Psoas muscle (tissue), 8 donors: ENCODE measurements around the gene BRD3OS. TPM values are rescaled to one million over a fixed set of nuclear protein-coding genes. Genes with fewer than 3 reads are reported as not detected.

Source experiments
- ATAC-seq, 4 donors: fragments of 200-7000 bp; cut with Tn5 transposase; one replicate each; pipeline ENCODE4 v1.9.1; 2020; ENCODE audit warnings: moderate library complexity in 3 of 4, mild to moderate bottlenecking in 2 of 4
- DNase-seq, 2 donors: peaks; one replicate each; pipeline ENCODE4 v3.0.0-alpha.2; 2020
- H3K27ac ChIP-seq: fragments of 200-600 bp; one replicate; pipeline ENCODE4 v1.8.0; 2022
- H3K27me3 ChIP-seq, 3 donors: fragments of 200-600 bp in 1 of 3; one replicate each; pipeline versions ENCODE4 v1.6.1 to v1.8.0; 2013 to 2022; ENCODE audit warnings: low read length in 2 of 3, mild to moderate bottlenecking in 2 of 3, moderate library complexity in 1 of 3; ENCODE audit not compliant: insufficient read depth in 3 of 3
- H3K36me3 ChIP-seq, 2 donors: fragments of 200-600 bp in 1 of 2; one replicate each; pipeline versions ENCODE4 v1.6.1 to v1.8.0; 2013 to 2022; ENCODE audit warnings: low read depth in 1 of 2, mild to moderate bottlenecking in 1 of 2, moderate library complexity in 1 of 2; ENCODE audit not compliant: insufficient read depth in 1 of 2
- H3K4me1 ChIP-seq: fragments of 200-600 bp; one replicate; pipeline ENCODE4 v1.8.0; 2022
- H3K4me3 ChIP-seq: fragments of 200-600 bp; one replicate; pipeline ENCODE4 v1.8.0; 2022; ENCODE audit warnings: mild to moderate bottlenecking
- H3K9me3 ChIP-seq: fragments of 200-600 bp; one replicate; pipeline ENCODE4 v1.8.0; 2022
- WGBS, 3 donors: extraction: QIAGEN DNeasy Blood & Tissue Kit; methylation state at CpG; one replicate each; pipeline versions ENCODE4 v1.1.6 to v1.1.7; 2013; 5-methylcytosine and 5-hydroxymethylcytosine counted together
- intact Hi-C, 2 donors: fragments of 100-400 bp; cut with DNase I; formaldehyde crosslinking; loops; one replicate each; pipeline versions ENCODE4 v1.11.0 to v1.14.2; 2022
- polyA plus RNA-seq, 3 donors: library from polyadenylated mRNA; stranded (reverse); fragments of 200-250 nt; gene quantifications; one replicate each; pipeline ENCODE4 v1.2.3, GENCODE V29; 2013
- total RNA-seq, 4 donors: library from RNA; stranded (reverse); fragmentation: NEBNext Ultra II Directional in 2 of 4; extraction: Animal tissue kit (Norgen Biotek cat#: 25700) in 2 of 4; gene quantifications; one replicate each; pipeline versions ENCODE4 v1.2.1 to v1.2.4, GENCODE V29; 2021 to 2023
- TF ChIP-seq, protein P1 (sequence below): fragments of 200-600 bp; IDR thresholded peaks from one replicate; pipeline ENCODE4 v1.8.0; 2022; ENCODE audit warnings: antibody characterized with exemption
- donor health status: healthy with polysubstance abuse.
- donor health status: DM: no; HTN: no; CAD: no; lungs with moderate emphysema.
- donor health status: Bipolar disorder and iron deficiency.
- donor health status: healthy.
- donor health status: DM: yes; HTN: yes; CAD: no.
- donor health status: DM: no; HTN: no; CAD: no.
- donor health status: DM: no; HTN: no; CAD: no.
- donor health status: DM: yes; HTN: yes; CAD: no.

BRD3OS gene
- total and polyA plus RNA-seq, 7 donors, result 1.2 to 8.7 (median 4.1) TPM

DNA sequence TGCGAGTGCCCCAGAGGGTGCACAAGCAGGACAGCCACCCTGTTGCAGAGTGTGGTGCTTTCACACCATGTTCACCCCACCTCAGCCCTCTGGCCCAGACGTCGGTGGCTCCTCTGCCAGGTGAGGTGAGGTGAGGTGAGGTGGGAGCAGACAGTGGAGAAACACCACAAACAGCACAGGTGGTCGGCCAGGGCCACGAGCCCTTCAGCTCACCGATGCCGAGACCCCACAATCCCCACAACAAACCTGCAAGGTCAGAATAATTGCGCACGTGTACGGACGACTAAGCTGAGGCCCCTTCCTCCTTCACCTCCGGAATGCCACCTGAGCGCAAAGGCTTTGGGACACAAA is 32.0 kb downstream of the BRD3OS start:
- DNase-seq, result peak in 1 of 2 donors; percentile 44
- peaks cover 0 to 10% of the 10 kb centered on the region in 2 donors for H3K36me3 ChIP-seq
- no peaks in the 10 kb centered on the region for H3K9me3 ChIP-seq
- peak overlapping the region; percentile 72 for H3K27ac ChIP-seq
- H3K4me3 ChIP-seq, result no peak overlapping the region
- 79 to 85% (median 81%) methylated on average over 13 of the region's 13 CpGs for WGBS, 3 donors
- TF ChIP-seq, protein P1, sequence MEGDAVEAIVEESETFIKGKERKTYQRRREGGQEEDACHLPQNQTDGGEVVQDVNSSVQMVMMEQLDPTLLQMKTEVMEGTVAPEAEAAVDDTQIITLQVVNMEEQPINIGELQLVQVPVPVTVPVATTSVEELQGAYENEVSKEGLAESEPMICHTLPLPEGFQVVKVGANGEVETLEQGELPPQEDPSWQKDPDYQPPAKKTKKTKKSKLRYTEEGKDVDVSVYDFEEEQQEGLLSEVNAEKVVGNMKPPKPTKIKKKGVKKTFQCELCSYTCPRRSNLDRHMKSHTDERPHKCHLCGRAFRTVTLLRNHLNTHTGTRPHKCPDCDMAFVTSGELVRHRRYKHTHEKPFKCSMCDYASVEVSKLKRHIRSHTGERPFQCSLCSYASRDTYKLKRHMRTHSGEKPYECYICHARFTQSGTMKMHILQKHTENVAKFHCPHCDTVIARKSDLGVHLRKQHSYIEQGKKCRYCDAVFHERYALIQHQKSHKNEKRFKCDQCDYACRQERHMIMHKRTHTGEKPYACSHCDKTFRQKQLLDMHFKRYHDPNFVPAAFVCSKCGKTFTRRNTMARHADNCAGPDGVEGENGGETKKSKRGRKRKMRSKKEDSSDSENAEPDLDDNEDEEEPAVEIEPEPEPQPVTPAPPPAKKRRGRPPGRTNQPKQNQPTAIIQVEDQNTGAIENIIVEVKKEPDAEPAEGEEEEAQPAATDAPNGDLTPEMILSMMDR, result no peak
- intact Hi-C loops, result no loop called here
- H3K4me1 ChIP-seq, result peaks cover 86% of the 10 kb centered on the region
- no peak for ATAC-seq
- no peaks in the 10 kb centered on the region for H3K27me3 ChIP-seq

DNA sequence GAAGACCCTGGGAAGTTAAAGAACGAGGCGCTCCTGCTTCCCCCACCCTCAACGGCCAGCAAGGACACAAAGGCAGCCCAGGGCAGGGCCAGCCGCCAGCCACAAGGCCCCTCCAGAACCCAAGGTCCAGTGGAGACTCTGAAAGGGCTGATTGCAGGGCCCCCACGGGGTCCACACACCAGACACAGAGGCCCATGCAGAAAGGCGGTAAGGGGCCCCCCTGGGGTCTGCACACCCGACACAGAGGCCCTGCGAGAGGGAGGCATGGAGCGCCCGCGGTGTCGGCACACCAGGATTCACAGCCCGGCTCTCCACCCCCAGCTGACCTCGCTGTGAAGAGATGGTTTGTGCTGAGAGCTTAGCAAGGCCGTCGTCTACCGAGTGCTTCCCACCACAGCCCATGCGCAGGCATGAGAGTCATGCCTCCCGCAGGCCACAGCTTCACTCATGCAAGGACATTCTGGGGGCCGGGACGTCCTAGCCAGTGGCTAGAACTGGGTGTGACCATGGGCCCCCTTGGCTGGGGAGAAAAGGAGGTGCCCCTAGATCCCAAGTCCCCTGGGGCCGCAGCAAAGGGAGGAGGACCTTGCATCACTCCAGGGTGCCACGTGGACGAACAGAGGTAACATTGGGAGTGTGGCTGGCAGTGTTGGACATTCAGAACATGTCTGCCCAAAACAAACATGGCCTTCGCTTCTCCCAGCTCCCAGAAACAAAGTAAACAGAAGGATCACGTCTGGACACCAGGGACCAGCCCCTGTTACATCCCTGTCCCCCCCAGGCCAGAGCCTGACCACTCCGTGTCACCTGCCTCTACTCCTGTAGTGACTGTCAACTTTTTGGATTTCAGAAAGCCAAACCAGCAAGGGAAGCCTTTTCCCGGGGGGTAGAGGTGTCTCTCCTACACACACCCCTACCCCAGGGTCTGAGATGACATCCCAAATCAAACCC is 32.7 kb downstream of the BRD3OS start:
- no peak overlapping the region for H3K27ac ChIP-seq
- intact Hi-C loops, result no loop called here
- H3K4me1 ChIP-seq, result peaks cover 94% of the 10 kb centered on the region
- ATAC-seq (no peak), DNase-seq (peak in 1 of 2 donors; percentile 51)
- peaks cover 0 to 3% of the 10 kb centered on the region in 2 donors for H3K36me3 ChIP-seq
- no peaks in the 10 kb centered on the region for H3K9me3 ChIP-seq
- H3K27me3 ChIP-seq, result no peaks in the 10 kb centered on the region
- WGBS, 3 donors, result 72 to 80% (median 72%) methylated on average over 28 of the region's 28 CpGs
- H3K4me3 ChIP-seq, result no peak overlapping the region
- TF ChIP-seq, protein P1, result no peak

DNA sequence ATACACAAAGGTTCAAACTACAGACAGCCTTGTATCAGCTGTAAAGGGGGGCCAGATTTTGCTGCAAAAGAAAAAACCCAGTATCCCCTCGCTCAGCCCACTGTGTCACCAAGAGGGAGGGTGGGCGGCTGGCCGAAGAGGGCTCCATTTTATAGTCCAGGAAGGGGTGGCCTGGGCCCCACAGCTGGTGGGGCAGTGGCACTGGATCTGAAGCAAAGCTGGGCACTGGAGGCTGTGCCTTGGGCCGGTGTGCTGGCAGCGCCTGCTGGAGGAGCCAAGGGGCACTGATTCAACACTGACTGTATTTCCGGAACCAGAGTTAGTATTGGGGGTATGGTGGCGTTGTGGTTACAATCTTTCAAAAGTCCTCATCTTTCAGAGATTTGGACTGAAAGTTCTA is 33.4 kb downstream of the BRD3OS start:
- intact Hi-C loops, result no loop called here
- Histone ChIP-seq H3K27me3 (no peaks in the 10 kb centered on the region), H3K36me3 (no peaks in the 10 kb centered on the region), H3K9me3 (no peaks in the 10 kb centered on the region), H3K4me1 (peaks cover 96% of the 10 kb centered on the region), H3K27ac (no peak overlapping the region), H3K4me3 (no peak overlapping the region)
- peak in 1 of 2 donors; percentile 55 for DNase-seq
- TF ChIP-seq, protein P1, result peak; percentile 10
- 36 to 55% (median 45%) methylated on average over 7 of the region's 7 CpGs for WGBS, 3 donors
- ATAC-seq, result peak in 1 of 4 donors; percentile 17

DNA sequence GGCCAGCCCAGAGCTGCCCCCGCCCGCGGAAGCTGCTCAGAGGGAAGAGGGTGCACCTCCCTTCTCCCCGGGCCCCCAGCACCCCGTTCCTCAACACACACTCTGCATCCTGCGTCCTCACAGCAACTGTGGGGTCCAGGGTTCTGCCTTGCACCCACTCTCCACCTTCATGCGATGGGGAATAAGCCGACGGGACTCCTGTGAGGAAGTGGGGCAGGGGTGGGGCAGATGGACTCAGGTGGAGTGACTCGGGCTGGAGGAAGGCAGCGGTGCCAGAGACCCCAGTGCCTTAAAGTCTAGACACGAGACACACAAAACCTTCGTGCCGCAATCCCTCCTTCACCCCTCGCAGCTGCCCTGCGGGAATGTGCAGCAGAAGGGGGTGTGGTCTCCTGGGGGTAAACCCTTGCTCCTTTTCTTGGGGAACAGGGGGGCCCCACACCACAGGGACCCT is 33.9 kb downstream of the BRD3OS start:
- peak in 1 of 2 donors; percentile 52 for DNase-seq
- ATAC-seq, result no peak
- WGBS, 3 donors, result 72 to 81% (median 76%) methylated on average over 16 of the region's 16 CpGs

More for the DNA sequence above, 33.9 kb downstream of the BRD3OS start:
- TF ChIP-seq, protein P1, result no peak
- no peaks in the 10 kb centered on the region for H3K36me3 ChIP-seq
- H3K4me1 ChIP-seq, result peaks cover 94% of the 10 kb centered on the region
- no peaks in the 10 kb centered on the region for H3K9me3 ChIP-seq
- intact Hi-C loops, result no loop called here
- H3K27ac ChIP-seq, result no peak overlapping the region
- H3K27me3 ChIP-seq, result no peaks in the 10 kb centered on the region
- no peak overlapping the region for H3K4me3 ChIP-seq
